GM12878 (cell line): ENCODE data around the gene COPS3. TPM values are rescaled to one million over a fixed set of nuclear protein-coding genes. Genes with fewer than 3 reads are reported as not detected.

Experiments used
- BHLHE40 ChIP-seq, 2 experiments: fragments of 450-650 bp in 1 of 2; IDR thresholded peaks; 2 replicates each; pipeline ENCODE4 v1.6.1; 2011 to 2017; ENCODE audit warnings: low read depth in 2 of 2, borderline replicate concordance in 1 of 2, improper control_type of control experiment in 1 of 2, low read length in 1 of 2, mild to moderate bottlenecking in 1 of 2
- CHD2 ChIP-seq: IDR thresholded peaks from 2 replicates; pipeline ENCODE4 v1.6.1; 2011; ENCODE audit warnings: low read depth, low read length, improper control_type of control experiment, borderline replicate concordance
- CREM ChIP-seq: IDR thresholded peaks from 2 replicates; pipeline ENCODE4 v1.6.1; 2014; ENCODE audit warnings: antibody characterized with exemption, low read depth
- EED ChIP-seq: sonication (generic); IDR thresholded peaks from 2 replicates; pipeline ENCODE4 v1.6.1; 2016; ENCODE audit warnings: antibody characterized with exemption, low read depth
- HDAC2 ChIP-seq: fragments of 200-600 bp; sonication (generic); IDR thresholded peaks from 2 replicates; pipeline ENCODE4 v1.6.1; 2017
- IKZF2 ChIP-seq, 2 experiments: fragments of 450-650 bp; IDR thresholded peaks; 2 replicates each; pipeline ENCODE4 v1.6.1; 2017; ENCODE audit warnings: mild to moderate bottlenecking in 2 of 2, moderate library complexity in 2 of 2
- PAX8 ChIP-seq: fragments of 450-650 bp; IDR thresholded peaks from 2 replicates; pipeline ENCODE4 v1.6.1; 2017; ENCODE audit warnings: mild to moderate bottlenecking, moderate library complexity
- RAD51 ChIP-seq: fragments of 450-650 bp; IDR thresholded peaks from 2 replicates; pipeline ENCODE4 v1.6.1; 2016; ENCODE audit warnings: moderate library complexity, mild to moderate bottlenecking, inconsistent platforms
- SMAD1 ChIP-seq: fragments of 450-650 bp; IDR thresholded peaks from 2 replicates; pipeline ENCODE4 v1.6.1; 2018; ENCODE audit warnings: mild to moderate bottlenecking, low read depth; ENCODE audit not compliant: partially characterized antibody
- STAT3 ChIP-seq: IDR thresholded peaks from 2 replicates; pipeline ENCODE4 v1.6.1; 2011; ENCODE audit warnings: low read depth, low read length, improper control_type of control experiment
- polyA plus RNA-seq, 11 experiments: library from polyadenylated mRNA; depleted of rRNA in 4 of 11; unstranded in 6 of 11; stranded (reverse) in 5 of 11; fragments of >200 nt; fragmentation: Nextera tagmentation in 4 of 11; fragmentation: Illumina TruSeq in 1 of 11; extraction: Ambion mirVana in 4 of 11; extraction: Trizol in 1 of 11; gene quantifications; 1 replicate in 1 of 11; 2 replicates in 10 of 11; pipeline versions ENCODE4 v1.2.1 to v1.2.3, GENCODE V29; 2011 to 2016; ENCODE audit warnings: inconsistent platforms in 2 of 11, missing spikeins in 2 of 11, low read depth in 1 of 11
- total RNA-seq, 4 experiments: library from RNA; depleted of rRNA in 3 of 4; stranded (reverse); fragments of >200 nt in 3 of 4; fragmentation: Illumina TruSeq in 1 of 4; extraction: Trizol in 1 of 4; gene quantifications; 2 replicates each; pipeline versions ENCODE4 v1.2.1 to v1.2.3, GENCODE V29; 2013 to 2021
- TF ChIP-seq, protein P1 (sequence below): fragments of 450-650 bp; IDR thresholded peaks from 2 replicates; pipeline ENCODE4 v1.6.1; 2016; ENCODE audit warnings: mild to moderate bottlenecking, moderate library complexity, borderline replicate concordance
- TF ChIP-seq, protein P2 (sequence below): fragments of 450-650 bp; IDR thresholded peaks from 2 replicates; pipeline ENCODE4 v1.6.1; 2017; ENCODE audit warnings: antibody characterized with exemption, mild to moderate bottlenecking, moderate library complexity
- TF ChIP-seq, protein P3 (sequence below): fragments of 450-650 bp; formaldehyde crosslinking; IDR thresholded peaks from 2 replicates; pipeline ENCODE4 v1.5.0; 2022; ENCODE audit warnings: mild to moderate bottlenecking, missing genetic modification characterization
- TF ChIP-seq, protein P4 (sequence below): fragments of 450-650 bp; IDR thresholded peaks from 2 replicates; pipeline ENCODE4 v1.6.1; 2017; ENCODE audit warnings: low read depth, mild to moderate bottlenecking, moderate library complexity
- TF ChIP-seq, protein P5 (sequence below): IDR thresholded peaks from 2 replicates; pipeline ENCODE4 v1.6.1; 2012; ENCODE audit warnings: low read depth, low read length, improper control_type of control experiment

The COPS3 gene
- total and polyA plus RNA-seq, 10 of the 15 experiments (the other 5 are each of a cell fraction or from before 2014, with no cell fraction given), result 99.7 to 187 (median 133) TPM

DNA sequence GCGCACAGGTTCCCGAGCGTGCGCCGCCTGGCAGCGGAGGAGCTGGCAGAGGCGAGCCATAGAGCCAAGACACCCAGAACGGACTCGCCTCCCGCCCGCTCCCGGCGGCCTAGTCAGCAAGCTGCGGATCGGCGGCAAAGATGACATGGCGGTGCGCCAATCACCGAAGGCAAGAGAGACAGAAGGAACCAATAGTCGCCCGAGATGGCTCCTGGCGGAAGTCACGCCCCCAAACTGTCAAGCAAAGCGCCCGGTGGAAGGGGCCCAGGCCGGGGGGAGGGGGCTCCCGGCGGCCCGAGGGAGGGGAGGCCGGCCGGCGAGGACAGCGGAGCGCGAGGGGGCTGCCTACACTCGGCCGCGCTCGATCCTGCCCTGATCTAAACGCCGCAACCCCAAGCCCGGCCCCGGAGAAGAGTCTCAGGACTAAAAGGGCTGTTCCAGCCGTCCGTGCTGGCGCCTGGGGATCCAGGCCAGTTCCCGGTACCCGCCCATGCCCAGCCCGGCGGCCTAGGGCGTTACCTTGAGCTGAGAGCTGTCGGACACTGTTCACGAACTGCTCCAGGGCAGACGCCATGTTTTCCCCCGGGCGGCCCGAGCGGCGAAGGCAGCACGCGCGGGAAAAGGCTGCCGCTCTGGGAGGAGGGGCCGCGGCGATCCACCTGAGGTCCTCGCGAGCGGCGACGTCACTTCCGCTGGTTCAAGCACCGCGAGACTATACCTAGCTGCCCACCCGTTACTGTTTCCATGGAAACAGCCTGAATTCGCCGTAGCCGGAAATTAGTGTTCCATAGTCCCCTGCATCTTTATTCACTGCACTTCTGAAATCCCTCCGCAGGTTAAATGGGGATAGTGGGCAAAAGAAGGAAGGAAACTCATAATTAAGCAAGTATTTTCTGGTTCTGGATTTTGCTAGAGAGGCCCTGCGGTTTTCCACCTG is at the start of gene COPS3 (continued):
- TF ChIP-seq, protein P1, sequence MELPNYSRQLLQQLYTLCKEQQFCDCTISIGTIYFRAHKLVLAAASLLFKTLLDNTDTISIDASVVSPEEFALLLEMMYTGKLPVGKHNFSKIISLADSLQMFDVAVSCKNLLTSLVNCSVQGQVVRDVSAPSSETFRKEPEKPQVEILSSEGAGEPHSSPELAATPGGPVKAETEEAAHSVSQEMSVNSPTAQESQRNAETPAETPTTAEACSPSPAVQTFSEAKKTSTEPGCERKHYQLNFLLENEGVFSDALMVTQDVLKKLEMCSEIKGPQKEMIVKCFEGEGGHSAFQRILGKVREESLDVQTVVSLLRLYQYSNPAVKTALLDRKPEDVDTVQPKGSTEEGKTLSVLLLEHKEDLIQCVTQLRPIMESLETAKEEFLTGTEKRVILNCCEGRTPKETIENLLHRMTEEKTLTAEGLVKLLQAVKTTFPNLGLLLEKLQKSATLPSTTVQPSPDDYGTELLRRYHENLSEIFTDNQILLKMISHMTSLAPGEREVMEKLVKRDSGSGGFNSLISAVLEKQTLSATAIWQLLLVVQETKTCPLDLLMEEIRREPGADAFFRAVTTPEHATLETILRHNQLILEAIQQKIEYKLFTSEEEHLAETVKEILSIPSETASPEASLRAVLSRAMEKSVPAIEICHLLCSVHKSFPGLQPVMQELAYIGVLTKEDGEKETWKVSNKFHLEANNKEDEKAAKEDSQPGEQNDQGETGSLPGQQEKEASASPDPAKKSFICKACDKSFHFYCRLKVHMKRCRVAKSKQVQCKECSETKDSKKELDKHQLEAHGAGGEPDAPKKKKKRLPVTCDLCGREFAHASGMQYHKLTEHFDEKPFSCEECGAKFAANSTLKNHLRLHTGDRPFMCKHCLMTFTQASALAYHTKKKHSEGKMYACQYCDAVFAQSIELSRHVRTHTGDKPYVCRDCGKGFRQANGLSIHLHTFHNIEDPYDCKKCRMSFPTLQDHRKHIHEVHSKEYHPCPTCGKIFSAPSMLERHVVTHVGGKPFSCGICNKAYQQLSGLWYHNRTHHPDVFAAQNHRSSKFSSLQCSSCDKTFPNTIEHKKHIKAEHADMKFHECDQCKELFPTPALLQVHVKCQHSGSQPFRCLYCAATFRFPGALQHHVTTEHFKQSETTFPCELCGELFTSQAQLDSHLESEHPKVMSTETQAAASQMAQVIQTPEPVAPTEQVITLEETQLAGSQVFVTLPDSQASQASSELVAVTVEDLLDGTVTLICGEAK, result peak; percentile 85
- TF ChIP-seq, protein P2, sequence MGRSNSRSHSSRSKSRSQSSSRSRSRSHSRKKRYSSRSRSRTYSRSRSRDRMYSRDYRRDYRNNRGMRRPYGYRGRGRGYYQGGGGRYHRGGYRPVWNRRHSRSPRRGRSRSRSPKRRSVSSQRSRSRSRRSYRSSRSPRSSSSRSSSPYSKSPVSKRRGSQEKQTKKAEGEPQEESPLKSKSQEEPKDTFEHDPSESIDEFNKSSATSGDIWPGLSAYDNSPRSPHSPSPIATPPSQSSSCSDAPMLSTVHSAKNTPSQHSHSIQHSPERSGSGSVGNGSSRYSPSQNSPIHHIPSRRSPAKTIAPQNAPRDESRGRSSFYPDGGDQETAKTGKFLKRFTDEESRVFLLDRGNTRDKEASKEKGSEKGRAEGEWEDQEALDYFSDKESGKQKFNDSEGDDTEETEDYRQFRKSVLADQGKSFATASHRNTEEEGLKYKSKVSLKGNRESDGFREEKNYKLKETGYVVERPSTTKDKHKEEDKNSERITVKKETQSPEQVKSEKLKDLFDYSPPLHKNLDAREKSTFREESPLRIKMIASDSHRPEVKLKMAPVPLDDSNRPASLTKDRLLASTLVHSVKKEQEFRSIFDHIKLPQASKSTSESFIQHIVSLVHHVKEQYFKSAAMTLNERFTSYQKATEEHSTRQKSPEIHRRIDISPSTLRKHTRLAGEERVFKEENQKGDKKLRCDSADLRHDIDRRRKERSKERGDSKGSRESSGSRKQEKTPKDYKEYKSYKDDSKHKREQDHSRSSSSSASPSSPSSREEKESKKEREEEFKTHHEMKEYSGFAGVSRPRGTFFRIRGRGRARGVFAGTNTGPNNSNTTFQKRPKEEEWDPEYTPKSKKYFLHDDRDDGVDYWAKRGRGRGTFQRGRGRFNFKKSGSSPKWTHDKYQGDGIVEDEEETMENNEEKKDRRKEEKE, result no peak
- no peak for TF ChIP-seq STAT3
- peak; percentile 90 for TF ChIP-seq CREM
- no peak for TF ChIP-seq RAD51
- TF ChIP-seq, protein P3, sequence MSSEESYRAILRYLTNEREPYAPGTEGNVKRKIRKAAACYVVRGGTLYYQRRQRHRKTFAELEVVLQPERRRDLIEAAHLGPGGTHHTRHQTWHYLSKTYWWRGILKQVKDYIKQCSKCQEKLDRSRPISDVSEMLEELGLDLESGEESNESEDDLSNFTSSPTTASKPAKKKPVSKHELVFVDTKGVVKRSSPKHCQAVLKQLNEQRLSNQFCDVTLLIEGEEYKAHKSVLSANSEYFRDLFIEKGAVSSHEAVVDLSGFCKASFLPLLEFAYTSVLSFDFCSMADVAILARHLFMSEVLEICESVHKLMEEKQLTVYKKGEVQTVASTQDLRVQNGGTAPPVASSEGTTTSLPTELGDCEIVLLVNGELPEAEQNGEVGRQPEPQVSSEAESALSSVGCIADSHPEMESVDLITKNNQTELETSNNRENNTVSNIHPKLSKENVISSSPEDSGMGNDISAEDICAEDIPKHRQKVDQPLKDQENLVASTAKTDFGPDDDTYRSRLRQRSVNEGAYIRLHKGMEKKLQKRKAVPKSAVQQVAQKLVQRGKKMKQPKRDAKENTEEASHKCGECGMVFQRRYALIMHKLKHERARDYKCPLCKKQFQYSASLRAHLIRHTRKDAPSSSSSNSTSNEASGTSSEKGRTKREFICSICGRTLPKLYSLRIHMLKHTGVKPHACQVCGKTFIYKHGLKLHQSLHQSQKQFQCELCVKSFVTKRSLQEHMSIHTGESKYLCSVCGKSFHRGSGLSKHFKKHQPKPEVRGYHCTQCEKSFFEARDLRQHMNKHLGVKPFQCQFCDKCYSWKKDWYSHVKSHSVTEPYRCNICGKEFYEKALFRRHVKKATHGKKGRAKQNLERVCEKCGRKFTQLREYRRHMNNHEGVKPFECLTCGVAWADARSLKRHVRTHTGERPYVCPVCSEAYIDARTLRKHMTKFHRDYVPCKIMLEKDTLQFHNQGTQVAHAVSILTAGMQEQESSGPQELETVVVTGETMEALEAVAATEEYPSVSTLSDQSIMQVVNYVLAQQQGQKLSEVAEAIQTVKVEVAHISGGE (CRISPR knock-in tag), result no peak
- TF ChIP-seq EED, result 0 out of 2 replicates have a peak, but pooled peaks have one; percentile 22
- TF ChIP-seq IKZF2 (IDR thresholded peaks at IDR 0.05), result 0 out of 4 replicates have a peak, but pooled peaks of 1 of the 2 experiments have one; percentile 14
- no peak for TF ChIP-seq PAX8
- TF ChIP-seq, protein P4, sequence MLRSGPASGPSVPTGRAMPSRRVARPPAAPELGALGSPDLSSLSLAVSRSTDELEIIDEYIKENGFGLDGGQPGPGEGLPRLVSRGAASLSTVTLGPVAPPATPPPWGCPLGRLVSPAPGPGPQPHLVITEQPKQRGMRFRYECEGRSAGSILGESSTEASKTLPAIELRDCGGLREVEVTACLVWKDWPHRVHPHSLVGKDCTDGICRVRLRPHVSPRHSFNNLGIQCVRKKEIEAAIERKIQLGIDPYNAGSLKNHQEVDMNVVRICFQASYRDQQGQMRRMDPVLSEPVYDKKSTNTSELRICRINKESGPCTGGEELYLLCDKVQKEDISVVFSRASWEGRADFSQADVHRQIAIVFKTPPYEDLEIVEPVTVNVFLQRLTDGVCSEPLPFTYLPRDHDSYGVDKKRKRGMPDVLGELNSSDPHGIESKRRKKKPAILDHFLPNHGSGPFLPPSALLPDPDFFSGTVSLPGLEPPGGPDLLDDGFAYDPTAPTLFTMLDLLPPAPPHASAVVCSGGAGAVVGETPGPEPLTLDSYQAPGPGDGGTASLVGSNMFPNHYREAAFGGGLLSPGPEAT, result peak; percentile 66; the same call in 1 of the 2 replicates
- TF ChIP-seq BHLHE40 (IDR thresholded peaks at IDR 0.05; ENCODE audit: borderline replicate concordance in 1 of 2, low read depth in 2 of 2, low read length in 1 of 2), result peak; percentile 57 to 89; a peak in 2 of 4 replicates
- TF ChIP-seq SMAD1, result peak; percentile 18
- TF ChIP-seq, protein P5, sequence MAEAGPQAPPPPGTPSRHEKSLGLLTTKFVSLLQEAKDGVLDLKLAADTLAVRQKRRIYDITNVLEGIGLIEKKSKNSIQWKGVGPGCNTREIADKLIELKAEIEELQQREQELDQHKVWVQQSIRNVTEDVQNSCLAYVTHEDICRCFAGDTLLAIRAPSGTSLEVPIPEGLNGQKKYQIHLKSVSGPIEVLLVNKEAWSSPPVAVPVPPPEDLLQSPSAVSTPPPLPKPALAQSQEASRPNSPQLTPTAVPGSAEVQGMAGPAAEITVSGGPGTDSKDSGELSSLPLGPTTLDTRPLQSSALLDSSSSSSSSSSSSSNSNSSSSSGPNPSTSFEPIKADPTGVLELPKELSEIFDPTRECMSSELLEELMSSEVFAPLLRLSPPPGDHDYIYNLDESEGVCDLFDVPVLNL, result peak; percentile 77
- no peak for TF ChIP-seq HDAC2
- TF ChIP-seq CHD2, result peak; percentile 98
